Left lung (tissue), 10 donors: ENCODE data around the gene MAPK8IP3. TPM values are rescaled to one million over a fixed set of nuclear protein-coding genes. Genes with fewer than 3 reads are reported as not detected.

ENCODE experiments used
- ATAC-seq: fragments of 200-7000 bp; cut with Tn5 transposase; one replicate; pipeline ENCODE4 v1.9.1; 2020; ENCODE audit warnings: moderate library complexity
- DNase-seq, 4 donors: peaks; one replicate each; pipeline ENCODE4 v3.0.0-alpha.2; 2013 to 2020
- H3K27ac ChIP-seq, 2 donors: fragments of 200-600 bp; sonication (generic) in 1 of 2; one replicate each; pipeline versions ENCODE4 v1.5.0 to v1.8.0; 2020 to 2021
- H3K27me3 ChIP-seq, 2 donors: fragments of 200-600 bp; sonication (generic) in 1 of 2; one replicate each; pipeline versions ENCODE4 v1.5.0 to v1.8.0; 2020 to 2021
- H3K36me3 ChIP-seq, 2 donors: fragments of 200-600 bp; sonication (generic) in 1 of 2; one replicate each; pipeline versions ENCODE4 v1.5.0 to v1.8.0; 2020 to 2021
- H3K4me1 ChIP-seq, 2 donors: fragments of 200-600 bp; one replicate each; pipeline ENCODE4 v1.8.0; 2021
- H3K4me3 ChIP-seq, 2 donors: fragments of 200-600 bp; sonication (generic) in 1 of 2; one replicate each; pipeline versions ENCODE4 v1.5.0 to v1.8.0; 2020 to 2021; ENCODE audit warnings: mild to moderate bottlenecking in 1 of 2
- H3K9me3 ChIP-seq, 2 donors: fragments of 200-600 bp; sonication (generic) in 1 of 2; one replicate each; pipeline versions ENCODE4 v1.5.0 to v1.8.0; 2020 to 2021
- intact Hi-C, 2 donors: fragments of 100-400 bp; cut with DNase I; formaldehyde crosslinking; loops; one replicate each; pipeline versions ENCODE4 v1.11.2 to v1.14.2; 2022
- polyA plus RNA-seq, 6 donors: library from polyadenylated mRNA; unstranded; fragments of 120-200 nt; gene quantifications; one replicate each; pipeline ENCODE4 v1.2.1, GENCODE V29; 2013; ENCODE audit not compliant: insufficient read length in 6 of 6
- total RNA-seq, 2 donors: library from RNA; stranded (reverse); fragmentation: NEBNext Ultra II Directional; extraction: Animal tissue kit (Norgen Biotek cat#: 25700); gene quantifications; one replicate each; pipeline ENCODE4 v1.2.1, GENCODE V29; 2021
- TF ChIP-seq, protein P1 (sequence below), 2 donors: fragments of 200-600 bp; sonication (generic) in 1 of 2; IDR thresholded peaks; one replicate each; pipeline versions ENCODE4 v1.5.0 to v1.8.0; 2021; ENCODE audit warnings: antibody characterized with exemption in 2 of 2
- donor health status: DM: no; HTN: yes; CAD: no.
- donor health status: DM: no; HTN: no; CAD: no.

Gene MAPK8IP3
- total and polyA plus RNA-seq, 8 donors = 48.1 to 85.9 (median 64.0) TPM

- no peak for ATAC-seq
- H3K4me1 ChIP-seq = peaks cover 18 to 32% of the 10 kb centered on the region in 2 donors
Measured at GRCh38 chr16:1777375-1778199, 71.6 kb downstream of the MAPK8IP3 start.

DNA sequence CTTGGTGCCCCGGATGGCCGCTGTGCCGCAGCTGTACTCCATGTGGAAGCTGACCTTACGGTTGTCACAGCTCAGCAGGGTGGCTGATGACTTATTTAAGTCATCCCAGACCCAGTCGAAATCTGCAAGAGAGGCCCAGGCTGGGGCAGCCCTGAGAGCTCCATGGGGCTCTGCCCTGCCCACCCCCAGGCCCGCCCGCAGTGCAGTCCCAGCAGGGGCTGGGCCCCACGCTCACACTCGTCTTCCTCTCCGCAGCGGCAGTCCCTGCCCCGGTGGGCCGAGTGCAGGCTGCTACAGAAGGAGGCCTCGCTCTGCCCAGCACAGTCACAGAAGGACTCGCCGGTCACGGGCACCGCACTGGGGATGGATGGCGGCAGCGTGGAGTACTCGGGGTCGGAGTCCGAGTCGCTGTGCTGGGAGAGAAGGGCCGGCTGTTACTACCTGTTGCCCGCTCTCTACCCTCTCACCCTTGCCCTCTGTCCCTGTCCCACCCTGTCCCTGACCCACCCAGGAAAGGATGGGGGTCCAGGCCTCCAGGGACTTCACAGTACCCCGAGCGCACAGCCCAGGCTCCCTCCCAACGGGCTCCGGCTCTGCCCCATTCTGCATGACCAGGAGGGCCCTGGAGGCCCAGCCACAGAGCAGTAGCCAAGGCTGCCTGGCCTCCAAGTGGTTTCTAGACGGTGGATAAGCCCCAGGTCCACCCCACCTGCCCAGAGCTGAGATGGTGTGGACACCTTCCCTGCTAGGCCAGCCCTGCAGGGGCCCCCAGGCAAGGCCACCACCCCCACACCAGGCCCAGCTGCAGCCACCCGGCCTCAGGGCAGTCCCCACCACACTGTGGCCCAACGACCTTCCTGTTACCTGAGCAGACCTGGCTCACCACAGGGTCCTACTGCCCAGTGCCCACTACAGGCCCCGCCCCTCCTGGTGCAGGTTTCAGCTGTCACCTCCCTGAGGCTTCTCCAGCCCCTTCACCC is 72.5 kb downstream of the MAPK8IP3 start:
- Histone ChIP-seq H3K27me3 (no peaks in the 10 kb centered on the region), H3K9me3 (no peaks in the 10 kb centered on the region), H3K4me1 (peaks cover 18 to 35% of the 10 kb centered on the region in 2 donors), H3K36me3 (peaks cover 0 to 50% of the 10 kb centered on the region in 2 donors), H3K27ac (no peak overlapping the region), H3K4me3 (no peak overlapping the region)
- ATAC-seq (no peak), DNase-seq (no peak)
- TF ChIP-seq, protein P1, sequence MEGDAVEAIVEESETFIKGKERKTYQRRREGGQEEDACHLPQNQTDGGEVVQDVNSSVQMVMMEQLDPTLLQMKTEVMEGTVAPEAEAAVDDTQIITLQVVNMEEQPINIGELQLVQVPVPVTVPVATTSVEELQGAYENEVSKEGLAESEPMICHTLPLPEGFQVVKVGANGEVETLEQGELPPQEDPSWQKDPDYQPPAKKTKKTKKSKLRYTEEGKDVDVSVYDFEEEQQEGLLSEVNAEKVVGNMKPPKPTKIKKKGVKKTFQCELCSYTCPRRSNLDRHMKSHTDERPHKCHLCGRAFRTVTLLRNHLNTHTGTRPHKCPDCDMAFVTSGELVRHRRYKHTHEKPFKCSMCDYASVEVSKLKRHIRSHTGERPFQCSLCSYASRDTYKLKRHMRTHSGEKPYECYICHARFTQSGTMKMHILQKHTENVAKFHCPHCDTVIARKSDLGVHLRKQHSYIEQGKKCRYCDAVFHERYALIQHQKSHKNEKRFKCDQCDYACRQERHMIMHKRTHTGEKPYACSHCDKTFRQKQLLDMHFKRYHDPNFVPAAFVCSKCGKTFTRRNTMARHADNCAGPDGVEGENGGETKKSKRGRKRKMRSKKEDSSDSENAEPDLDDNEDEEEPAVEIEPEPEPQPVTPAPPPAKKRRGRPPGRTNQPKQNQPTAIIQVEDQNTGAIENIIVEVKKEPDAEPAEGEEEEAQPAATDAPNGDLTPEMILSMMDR (IDR thresholded peaks at IDR 0.05) = no peak
- intact Hi-C loops = no loop called here

More at GRCh38 chr16:1777375-1778199, 71.6 kb downstream of the MAPK8IP3 start:
- H3K36me3 ChIP-seq = peaks cover 0 to 50% of the 10 kb centered on the region in 2 donors
- no peak for DNase-seq
- H3K27me3 ChIP-seq = no peaks in the 10 kb centered on the region
- H3K4me3 ChIP-seq = no peak overlapping the region
- TF ChIP-seq, protein P1 (IDR thresholded peaks at IDR 0.05) = no peak
- no peaks in the 10 kb centered on the region for H3K9me3 ChIP-seq
- intact Hi-C loops = no loop called here
- H3K27ac ChIP-seq = no peak overlapping the region

GRCh38 chr16:1779234-1779701 is 73.3 kb downstream of the MAPK8IP3 start:
- TF ChIP-seq, protein P1 (IDR thresholded peaks at IDR 0.05) = no peak
- H3K36me3 ChIP-seq = peaks cover 0 to 50% of the 10 kb centered on the region in 2 donors
- H3K4me1 ChIP-seq = peaks cover 12 to 35% of the 10 kb centered on the region in 2 donors
- no peaks in the 10 kb centered on the region for H3K9me3 ChIP-seq
- H3K27ac ChIP-seq = no peak overlapping the region
- H3K27me3 ChIP-seq = no peaks in the 10 kb centered on the region
- no peak overlapping the region for H3K4me3 ChIP-seq
- intact Hi-C loops = no loop called here
- DNase-seq (no peak), ATAC-seq (no peak)

DNA sequence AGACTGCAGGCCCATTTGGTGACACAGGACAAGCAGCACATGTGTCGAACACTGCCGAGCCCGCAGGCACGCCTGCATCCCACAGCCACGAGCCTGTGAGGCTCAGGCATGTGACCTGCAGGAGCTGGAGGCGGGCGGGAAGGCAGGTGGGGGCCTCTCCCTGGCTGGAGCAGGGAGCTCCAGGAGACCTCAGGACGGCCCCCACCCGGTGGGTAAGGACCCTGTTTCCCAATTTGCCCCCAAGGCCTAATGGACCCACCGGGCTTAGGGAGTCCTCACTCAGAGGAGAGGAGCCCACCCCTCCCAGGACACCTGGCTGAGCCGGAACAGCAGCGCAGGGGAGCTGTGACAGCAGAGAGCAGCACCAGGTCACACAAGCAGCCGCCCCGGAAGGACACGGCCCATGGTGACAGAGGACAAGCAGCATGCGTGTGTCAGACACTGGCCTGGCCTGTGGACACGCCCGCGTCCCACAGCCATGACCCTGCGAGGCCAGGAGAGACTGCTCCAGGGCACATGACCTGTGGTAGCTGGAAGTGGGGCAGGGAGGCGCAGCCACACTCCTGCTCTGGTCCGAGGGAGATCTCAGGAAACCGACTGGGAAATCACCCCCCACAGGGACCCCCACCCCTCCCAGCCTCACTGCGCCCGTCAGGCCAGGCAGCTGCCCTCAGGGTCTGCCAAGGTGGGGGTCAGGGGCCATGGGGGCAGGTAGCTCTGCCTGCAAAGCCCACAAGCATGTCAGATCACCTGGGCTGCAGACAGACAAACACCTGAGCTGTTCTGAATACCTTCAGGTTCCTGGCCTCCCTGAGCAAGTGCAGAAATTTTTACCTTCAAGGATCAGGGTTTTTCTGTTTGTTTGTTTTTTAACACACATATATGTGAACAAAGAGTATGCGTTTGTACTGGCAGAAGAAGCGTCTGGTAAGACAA is 74.0 kb downstream of the MAPK8IP3 start:
- no peaks in the 10 kb centered on the region for H3K9me3 ChIP-seq
- H3K27me3 ChIP-seq = no peaks in the 10 kb centered on the region
- peaks cover 0 to 47% of the 10 kb centered on the region in 2 donors for H3K36me3 ChIP-seq
- intact Hi-C loops = no loop called here
- H3K4me1 ChIP-seq = peaks cover 8 to 35% of the 10 kb centered on the region in 2 donors
- DNase-seq (no peak), ATAC-seq (no peak)
- H3K27ac ChIP-seq = no peak overlapping the region
- TF ChIP-seq, protein P1 (IDR thresholded peaks at IDR 0.05) = no peak
- no peak overlapping the region for H3K4me3 ChIP-seq
